ENCODE results near the gene GCN1.

GRCh38 chr12:120142231-120142877 lies 52.2 kb downstream of the GCN1 start:
- TF ChIP-seq EP300 (IDR thresholded peaks at IDR 0.05): no peak
- TF ChIP-seq POLR2AphosphoS5 (IDR thresholded peaks at IDR 0.05): no peak

All from upper lobe of left lung (tissue), 4 donors.